Ecto neural progenitor cell (in vitro differentiated cells): ENCODE data around the gene SSH2.
"Not testable (repeated sequence)": the region's sequence is repeated elsewhere in the genome, so short reads cannot be mapped to it uniquely, and the experiment has no call there.

ENCODE experiments used
- DNase-seq: peaks from one replicate; pipeline ENCODE4 v3.0.0-alpha.2; 2018; ENCODE audit warnings: low spot score

SSH2 gene

DNA sequence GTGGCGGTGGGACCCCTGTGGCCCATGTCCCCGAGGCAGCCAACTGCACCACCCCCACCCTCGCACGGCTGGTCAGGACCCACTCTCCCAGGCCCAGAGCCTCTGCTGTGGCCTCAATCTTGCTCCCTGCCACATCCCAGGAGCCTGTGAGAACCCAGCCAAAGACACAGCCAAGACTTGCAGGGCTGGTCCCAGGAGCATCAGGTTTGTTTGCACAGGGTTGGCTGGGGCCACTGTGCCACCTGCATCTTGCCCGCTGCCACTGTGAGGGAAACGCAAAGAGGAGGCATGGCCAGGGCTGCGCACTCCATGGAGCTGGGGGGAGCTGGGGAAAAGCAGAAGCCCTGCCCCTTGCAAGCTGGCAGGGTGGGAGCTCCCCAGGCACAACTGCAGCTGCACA lies 92.5 kb downstream of the SSH2 start:
- no peak for DNase-seq

DNA sequence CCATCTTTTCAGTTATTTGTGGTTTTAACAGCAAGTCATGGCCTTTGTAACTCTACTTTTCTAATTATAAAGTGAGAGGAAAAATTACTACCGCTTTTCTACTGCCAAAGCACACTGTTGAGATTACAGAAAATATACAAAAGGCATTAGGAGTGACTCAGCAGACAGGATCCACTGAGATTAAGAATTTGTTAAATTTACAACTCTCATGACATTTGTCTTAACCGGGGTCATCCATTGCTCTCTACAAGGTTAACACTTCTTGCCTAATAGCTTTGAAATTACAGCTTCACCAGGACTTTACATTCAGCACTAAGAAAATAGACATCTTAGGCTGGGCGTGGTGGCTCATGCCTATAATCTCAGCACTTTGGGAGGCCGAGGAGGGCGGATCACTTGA lies 93.4 kb downstream of the SSH2 start:
- DNase-seq = no peak

- DNase-seq = no peak
Observed at GRCh38 chr17:29835435-29836351, 94.3 kb downstream of the SSH2 start.

DNA sequence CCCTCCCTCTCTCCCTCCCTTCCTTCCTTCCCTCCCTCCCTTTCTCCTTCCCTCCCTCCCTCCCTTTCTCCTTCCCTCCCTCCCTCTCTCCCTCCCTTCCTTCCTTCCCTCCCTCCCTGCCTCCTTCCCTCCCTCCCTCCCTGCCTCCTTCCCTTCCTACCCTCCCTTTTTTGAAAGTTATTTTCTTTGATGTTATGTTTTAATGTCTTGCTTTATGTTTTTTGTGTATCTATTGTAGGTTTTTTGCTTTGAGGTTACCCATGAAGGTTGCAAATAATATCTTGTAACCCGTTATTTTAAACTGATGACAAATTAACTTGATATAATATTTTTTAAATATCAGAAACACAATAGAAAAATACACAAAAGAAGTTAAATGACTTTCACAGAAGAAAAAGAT lies 96.2 kb downstream of the SSH2 start:
- no peak for DNase-seq

GRCh38 chr17:29828676-29829284 lies 101.2 kb downstream of the SSH2 start:
- no peak for DNase-seq

GRCh38 chr17:29827179-29827578 lies 102.8 kb downstream of the SSH2 start:
- DNase-seq = no peak

- DNase-seq = no peak
Observed at GRCh38 chr17:29826114-29826692, 103.8 kb downstream of the SSH2 start.

GRCh38 chr17:29825604-29826003 lies 104.4 kb downstream of the SSH2 start:
- DNase-seq = no peak

DNA sequence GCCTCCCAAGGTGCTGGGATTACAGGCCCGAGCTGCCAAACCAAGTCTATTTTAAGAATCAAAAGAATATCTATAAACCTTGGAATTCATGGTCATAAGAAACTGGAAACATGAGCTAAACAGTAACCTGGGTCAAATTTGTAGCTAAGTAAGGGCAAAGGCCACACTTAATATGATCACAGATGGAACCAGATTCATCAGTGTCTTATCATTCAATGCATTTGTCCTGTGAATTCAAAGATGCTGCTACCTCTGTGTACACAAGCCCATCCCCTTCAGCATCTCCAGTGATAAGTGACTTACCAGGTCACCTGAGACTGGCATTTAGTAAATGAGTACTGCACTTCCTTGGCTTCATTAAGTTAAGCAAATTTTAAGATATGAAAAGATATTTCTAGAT lies 108.1 kb downstream of the SSH2 start:
- no peak for DNase-seq

DNA sequence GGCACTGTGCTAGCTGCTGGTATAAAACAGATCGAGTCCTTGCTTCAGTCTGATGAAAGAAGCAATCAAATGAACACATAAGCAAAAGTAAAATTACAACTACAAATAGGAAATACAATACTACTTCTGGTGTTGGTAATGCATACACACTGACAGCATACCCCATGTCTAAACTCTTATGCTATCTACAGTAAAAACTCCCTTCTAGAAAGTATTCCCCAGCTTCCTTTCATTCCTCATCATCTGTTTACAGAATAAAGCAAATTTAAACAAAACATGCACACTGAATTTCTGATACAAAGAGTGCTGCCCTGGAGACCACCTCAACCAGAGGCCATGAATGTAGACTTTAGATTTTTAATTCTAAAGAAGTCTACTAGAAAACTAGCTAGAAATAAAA lies 109.6 kb downstream of the SSH2 start:
- no peak for DNase-seq

DNA sequence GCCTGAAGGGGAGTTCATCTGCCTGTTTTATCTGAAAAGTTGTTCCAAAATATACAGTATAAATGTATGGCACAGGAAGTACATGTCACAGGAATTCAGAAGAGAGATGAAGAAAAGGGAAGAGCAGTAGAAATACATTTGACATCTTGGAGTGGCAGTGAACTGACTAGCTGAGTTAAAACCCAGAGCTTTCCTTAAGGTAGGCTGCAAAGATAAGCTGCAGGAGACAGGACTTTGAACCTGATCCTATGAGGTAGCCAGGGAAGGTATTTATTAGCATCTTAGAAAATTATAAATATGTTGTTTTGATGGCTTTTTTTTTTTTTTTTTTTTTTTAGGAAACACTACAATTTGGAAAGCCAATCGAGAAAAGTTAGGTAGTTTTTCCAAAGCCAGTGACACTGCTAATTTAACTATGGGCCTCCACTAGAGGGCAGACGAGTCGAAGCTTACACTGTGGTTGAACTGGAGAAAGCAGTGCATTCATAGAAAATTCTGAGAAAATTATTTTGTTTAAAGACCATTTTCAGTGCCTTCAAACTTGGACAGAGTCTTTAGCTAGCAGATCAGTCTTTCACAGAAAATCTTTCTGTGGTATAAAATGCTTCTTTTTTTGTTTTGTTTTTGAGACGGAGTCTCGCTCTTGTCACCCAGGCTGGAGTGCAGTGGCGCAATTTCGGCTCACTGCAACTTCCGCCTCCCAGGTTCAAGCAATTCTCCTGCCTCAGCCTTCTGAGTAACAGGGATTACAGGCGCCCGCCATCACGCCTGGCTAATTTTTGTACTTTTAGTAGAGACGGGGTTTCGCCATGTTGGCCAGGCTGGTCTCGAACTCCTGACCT lies 122.3 kb downstream of the SSH2 start:
- peak; percentile 69 for DNase-seq

DNA sequence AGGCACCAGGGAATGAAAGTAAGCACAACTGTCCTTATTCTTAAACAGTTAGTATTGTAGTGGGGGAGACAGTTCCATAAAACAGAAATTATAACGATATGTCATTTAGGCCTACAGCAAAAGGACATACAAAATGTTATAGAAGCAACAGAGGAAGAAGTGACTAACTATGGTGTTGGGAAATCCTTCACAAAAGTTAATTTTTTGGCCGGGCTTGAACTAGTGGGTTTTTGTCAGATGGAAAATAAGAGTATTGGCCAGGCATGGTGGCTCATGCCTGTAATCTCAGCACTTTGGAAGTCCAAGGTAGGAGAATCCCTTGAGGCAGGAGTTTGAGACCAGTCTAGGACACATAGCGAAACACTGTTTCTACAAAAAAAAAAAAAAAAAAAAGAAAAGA lies 127.8 kb downstream of the SSH2 start:
- DNase-seq = no peak

- no peak for DNase-seq
Observed at GRCh38 chr17:29800457-29800856, 129.6 kb downstream of the SSH2 start.

DNA sequence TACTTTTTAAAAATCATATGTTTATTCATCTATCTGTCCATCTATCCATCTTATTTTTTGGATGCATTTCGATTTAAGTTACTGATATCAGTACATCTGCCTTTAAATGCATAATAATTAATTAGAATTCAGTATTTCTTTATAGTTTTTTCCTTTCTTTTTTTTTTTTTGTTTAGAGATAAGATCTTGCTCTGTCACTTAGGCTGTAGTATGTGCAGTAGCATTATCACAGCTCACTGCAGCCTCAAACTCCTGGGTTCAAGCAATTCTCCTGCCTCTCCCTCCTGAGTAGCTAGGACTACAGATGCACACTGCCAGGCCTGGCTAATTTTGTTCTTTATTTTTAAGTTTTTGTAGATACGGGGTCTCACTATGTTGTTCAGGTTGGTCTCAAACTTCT lies 133.4 kb downstream of the SSH2 start:
- no peak for DNase-seq

DNA sequence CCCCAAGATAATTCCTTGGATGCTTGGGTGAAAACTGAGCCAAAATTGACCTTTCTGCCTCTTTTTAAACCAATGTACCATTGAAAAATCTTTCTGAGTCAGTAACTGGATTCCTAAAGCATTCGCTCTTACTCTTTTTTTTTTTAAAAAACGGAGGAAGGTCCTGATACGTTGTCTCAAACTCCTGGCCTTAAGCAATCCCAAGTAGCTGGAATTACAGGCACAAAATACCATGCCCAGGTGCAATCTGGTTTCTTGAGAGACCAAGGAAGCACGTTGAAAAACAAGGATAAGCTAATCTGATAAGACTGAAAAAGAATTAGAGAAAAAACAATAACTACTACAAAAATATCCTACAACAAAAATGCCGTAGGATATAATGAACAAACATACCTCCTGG lies 136.5 kb downstream of the SSH2 start:
- DNase-seq = no peak

DNA sequence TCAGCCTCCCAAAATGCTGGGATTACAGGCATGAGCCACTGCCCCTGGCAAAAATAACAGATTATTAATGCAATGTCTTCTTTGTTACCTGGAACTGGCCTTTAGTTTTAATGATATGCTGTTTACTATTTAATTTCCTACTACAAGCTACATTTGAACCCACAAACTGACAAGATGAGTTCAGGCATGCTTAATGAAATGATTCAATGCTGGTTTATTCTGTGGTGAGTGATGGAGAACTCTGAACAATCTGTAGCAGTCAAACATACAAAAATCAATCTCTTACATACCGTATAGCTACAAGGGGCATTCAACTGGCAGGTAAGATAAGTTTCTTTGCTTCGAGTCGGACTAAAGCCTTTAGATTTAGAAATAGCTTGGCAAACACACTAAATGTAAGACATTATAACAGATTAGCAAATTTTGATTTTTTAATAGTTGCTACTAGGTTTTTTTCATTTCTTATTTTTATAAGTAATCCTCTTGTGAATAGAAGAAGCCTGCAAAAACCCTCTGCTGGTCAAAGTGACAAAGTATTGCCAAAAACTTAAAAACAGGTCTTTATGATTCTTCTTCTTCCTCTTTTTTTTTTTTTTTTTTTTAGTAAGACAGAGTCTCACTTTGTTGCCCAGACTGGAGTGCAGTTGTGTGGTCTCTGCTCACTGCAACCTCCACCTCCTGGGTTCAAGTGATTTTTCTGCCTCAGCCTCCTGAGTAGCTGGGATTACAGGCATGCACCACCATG lies 138.5 kb downstream of the SSH2 start:
- no peak for DNase-seq

GRCh38 chr17:29789196-29790170 lies 140.5 kb downstream of the SSH2 start:
- DNase-seq = no peak

DNA sequence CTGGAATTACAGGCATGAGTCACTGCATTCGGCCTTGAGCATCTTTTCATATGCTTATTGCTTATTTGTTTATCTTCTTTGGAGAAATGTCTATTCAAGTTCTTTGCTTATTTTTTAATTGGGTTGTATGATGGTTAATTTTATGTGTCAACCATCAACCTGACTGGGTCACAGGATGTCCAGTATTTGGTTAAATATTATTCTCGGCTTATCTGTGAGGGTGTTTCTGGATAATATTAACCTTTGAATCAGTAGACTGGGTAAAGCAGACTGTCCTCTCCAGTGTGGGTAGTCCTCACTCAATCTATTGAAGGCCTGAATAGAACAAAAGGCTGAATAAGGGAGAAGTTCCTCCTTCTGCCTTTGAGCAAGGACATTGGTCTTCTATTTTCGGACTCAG lies 142.0 kb downstream of the SSH2 start:
- no peak for DNase-seq

DNA sequence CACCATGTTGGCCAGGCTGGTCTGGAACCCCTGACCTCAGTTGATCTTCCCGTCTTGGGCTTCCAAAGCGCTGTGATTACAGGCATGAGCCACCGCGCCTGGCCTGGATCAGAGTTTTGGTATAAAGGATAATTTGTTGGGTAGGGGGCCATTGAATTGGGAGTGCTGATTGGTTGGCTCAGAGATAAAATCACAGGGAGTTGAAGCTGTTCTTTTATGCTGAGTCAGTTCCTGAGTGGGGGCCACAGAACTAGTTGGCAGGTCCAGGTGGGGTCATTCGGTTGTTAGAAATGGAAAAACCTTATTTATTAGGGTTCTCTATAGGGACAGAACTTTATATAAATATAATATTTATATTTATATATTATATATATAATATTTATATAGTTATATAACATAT lies 147.1 kb downstream of the SSH2 start:
- no peak for DNase-seq

- not testable (repeated sequence) for DNase-seq
Observed at GRCh38 chr17:29779812-29780190, 150.2 kb downstream of the SSH2 start.
